GM23248 (cell line): ENCODE data around the gene TKT. TPM values are rescaled to one million over a fixed set of nuclear protein-coding genes. Genes with fewer than 3 reads are reported as not detected.
"Not testable (repeated sequence)": the region's sequence is repeated elsewhere in the genome, so short reads cannot be mapped to it uniquely, and the experiment has no call there.

Experiments used
- DNase-seq: peaks from one replicate; pipeline ENCODE4 v3.0.0-alpha.2; 2015
- H2AFZ ChIP-seq: fragments of 200-600 bp; sonication (generic); 2 replicates; pipeline ENCODE4 v1.6.1; 2016; ENCODE audit warnings: antibody characterized with exemption
- H3F3A ChIP-seq: fragments of 200-600 bp; sonication (generic); 2 replicates; pipeline ENCODE4 v1.6.1; 2016; ENCODE audit warnings: mild to moderate bottlenecking, antibody characterized with exemption, mixed run types; ENCODE audit not compliant: insufficient read depth
- H3K27ac ChIP-seq: fragments of 200-600 bp; sonication (generic); 2 replicates; pipeline ENCODE4 v1.5.1; 2016; ENCODE audit warnings: mild to moderate bottlenecking
- H3K27me3 ChIP-seq: fragments of 200-600 bp; sonication (generic); replicated peaks from 2 replicates; pipeline ENCODE4 v1.6.1; 2016; ENCODE audit warnings: mild to moderate bottlenecking; ENCODE audit not compliant: insufficient read depth
- H3K36me3 ChIP-seq: fragments of 200-600 bp; sonication (generic); 2 replicates; pipeline ENCODE4 v1.6.1; 2016; ENCODE audit warnings: low read depth, mild to moderate bottlenecking
- H3K4me1 ChIP-seq: fragments of 200-600 bp; sonication (generic); 2 replicates; pipeline ENCODE4 v1.6.1; 2016; ENCODE audit warnings: mild to moderate bottlenecking; ENCODE audit not compliant: insufficient read depth
- H3K4me2 ChIP-seq: fragments of 200-600 bp; sonication (generic); one replicate; pipeline ENCODE4 v1.6.1; 2016; ENCODE audit warnings: mild to moderate bottlenecking; ENCODE audit not compliant: unreplicated experiment
- H3K4me3 ChIP-seq: fragments of 200-600 bp; sonication (generic); 2 replicates; pipeline ENCODE4 v1.5.1; 2016; ENCODE audit warnings: mild to moderate bottlenecking
- H3K79me2 ChIP-seq: fragments of 200-600 bp; sonication (generic); 2 replicates; pipeline ENCODE4 v1.6.1; 2016; ENCODE audit warnings: mild to moderate bottlenecking; ENCODE audit not compliant: insufficient read depth
- H3K9ac ChIP-seq: fragments of 200-600 bp; sonication (generic); 2 replicates; pipeline ENCODE4 v1.6.1; 2016; ENCODE audit warnings: mild to moderate bottlenecking
- H3K9me2 ChIP-seq: fragments of 200-600 bp; sonication (generic); 2 replicates; pipeline ENCODE4 v1.6.1; 2016; ENCODE audit warnings: mixed run types, mild to moderate bottlenecking, moderate library complexity; ENCODE audit not compliant: insufficient read depth
- H3K9me3 ChIP-seq: fragments of 200-600 bp; sonication (generic); one replicate; pipeline ENCODE4 v1.6.1; 2017; ENCODE audit warnings: low read depth
- H4K20me1 ChIP-seq: fragments of 200-600 bp; sonication (generic); 2 replicates; pipeline ENCODE4 v1.6.0; 2016; ENCODE audit not compliant: insufficient read depth
- EZH2 ChIP-seq: fragments of 200-600 bp; sonication (generic); IDR thresholded peaks from 2 replicates; pipeline ENCODE4 v1.6.1; 2018; ENCODE audit warnings: antibody characterized with exemption, mild to moderate bottlenecking; ENCODE audit not compliant: insufficient read depth, poor library complexity, severe bottlenecking
- EZH2phosphoT487 ChIP-seq: fragments of 200-600 bp; sonication (generic); IDR thresholded peaks from 2 replicates; pipeline ENCODE4 v1.6.1; 2018; ENCODE audit warnings: antibody characterized with exemption, moderate library complexity, mild to moderate bottlenecking, low read depth; ENCODE audit not compliant: insufficient read depth
- WGBS, 2 experiments: methylation state at CpG; one replicate each; pipeline ENCODE4 v1.1.6; 2015 to 2017; ENCODE audit warnings: low lambda C conversion rate in 2 of 2, low coverage in 1 of 2; ENCODE audit errors: missing lambda C conversion rate in 2 of 2; 5-methylcytosine and 5-hydroxymethylcytosine counted together
- in situ Hi-C: fragments of 300-500 bp; cut with MboI; formaldehyde crosslinking; loops from 2 replicates; pipeline ENCODE4 v1.15.0; 2020
- polyA plus RNA-seq: library from polyadenylated mRNA; unstranded; fragments of >200 nt; fragmentation: Nextera tagmentation; extraction: Ambion mirVana; gene quantifications from 2 replicates; pipeline ENCODE4 v1.2.1, GENCODE V29; 2016
- total RNA-seq: library from RNA; depleted of rRNA; stranded (reverse); fragments of >200 nt; shearing (Covaris generic); gene quantifications from 2 replicates; pipeline ENCODE4 v1.2.3, GENCODE V29; 2014

Gene TKT
- total and polyA plus RNA-seq, 2 experiments from 2014 or later: 129 to 256 TPM

DNA sequence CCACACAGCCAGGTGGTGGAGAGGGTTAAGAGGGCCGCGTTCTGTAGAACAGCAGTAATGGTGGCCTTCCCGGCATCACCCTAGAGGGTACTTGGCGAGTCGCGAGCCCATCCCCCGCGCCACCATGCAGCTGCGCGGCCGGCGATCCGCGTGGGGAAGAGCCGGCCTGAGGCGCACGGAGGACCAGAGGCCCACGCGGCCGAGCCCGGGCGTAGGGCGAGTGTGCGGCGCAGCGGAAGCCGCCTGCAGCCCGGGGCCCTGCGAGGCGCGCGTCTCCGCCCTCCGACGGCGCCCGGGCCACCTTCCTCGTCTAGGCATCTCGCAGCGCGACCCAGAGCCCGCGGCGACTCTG is 423 bp downstream of the TKT start:
- Histone ChIP-seq H3K36me3 (no peaks in the 10 kb centered on the region), H3K4me2 (peak overlapping the region; percentile 89), H3K4me3 (peak overlapping the region; percentile 96), H3K4me1 (peaks cover 10% of the 10 kb centered on the region; the same call in 1 of the 2 replicates), H3K9ac (peak overlapping the region; percentile 87), H3F3A (0 out of 2 replicates have a peak, but pooled peaks cover 7% of the 10 kb centered on the region), H4K20me1 (peaks cover 18% of the 10 kb centered on the region; the same call in 1 of the 2 replicates), H2AFZ (peak overlapping the region; percentile 37), H3K9me2 (no peaks in the 10 kb centered on the region), H3K27ac (peak overlapping the region; percentile 60), H3K9me3 (no peaks in the 10 kb centered on the region), H3K79me2 (peaks cover 50% of the 10 kb centered on the region), H3K27me3 (no peaks in the 10 kb centered on the region)
- in situ Hi-C loops: no loop called here
- peak; percentile 76 for DNase-seq
- TF ChIP-seq EZH2: no peak
- no peak for TF ChIP-seq EZH2phosphoT487
- 0 to 1% methylated on average over 34 to 44 of the region's 44 CpGs for WGBS, 2 experiments

DNA sequence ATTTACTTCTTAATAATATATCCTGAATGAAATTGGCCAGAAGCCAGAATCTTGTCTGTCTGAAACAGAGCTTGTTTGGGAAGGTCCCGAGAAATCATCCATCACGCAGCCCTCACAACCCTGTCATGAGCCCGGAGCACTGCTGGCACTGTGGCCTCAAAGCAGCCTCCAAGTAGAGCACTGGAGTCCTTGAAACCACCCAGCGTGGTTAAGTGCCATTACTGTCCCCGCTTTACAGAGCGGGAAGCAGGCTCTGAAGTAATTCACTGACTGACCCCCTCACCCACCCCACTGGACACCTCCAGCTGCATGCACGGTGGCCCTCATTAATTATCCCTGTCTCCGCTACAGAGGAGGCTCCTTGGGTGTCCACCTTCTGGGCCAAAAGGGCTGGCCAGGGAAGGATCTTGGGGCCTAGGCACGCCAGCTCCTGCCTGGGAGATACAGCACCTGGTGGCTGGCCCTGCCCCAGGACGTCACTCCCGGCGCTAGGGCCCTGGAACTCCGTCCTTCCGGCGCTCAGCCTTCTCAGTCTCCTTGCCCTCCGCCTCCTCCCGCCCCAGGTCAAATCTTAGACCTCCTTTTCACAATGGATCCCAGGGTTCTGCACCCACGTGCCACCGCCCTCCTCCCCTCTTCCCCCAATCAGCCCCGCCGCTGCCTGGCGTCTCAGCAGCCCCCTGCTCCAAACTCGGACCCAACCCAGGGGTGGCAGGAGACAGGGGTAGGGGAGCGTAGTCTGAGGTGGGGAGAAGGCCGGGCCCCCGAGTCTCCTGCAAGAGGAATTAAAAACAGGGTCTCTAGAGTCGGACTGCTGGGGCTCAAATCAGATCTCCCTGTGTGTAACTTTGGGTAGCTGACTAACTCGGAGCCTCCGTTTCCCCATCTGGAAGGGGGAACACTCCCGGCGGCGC is 1.1 kb downstream of the TKT start:
- H3K9me2 ChIP-seq: no peaks in the 10 kb centered on the region
- in situ Hi-C loops: no loop called here
- 0 out of 2 replicates have a peak, but pooled peaks cover 7% of the 10 kb centered on the region for H3F3A ChIP-seq
- H3K27ac ChIP-seq: peak overlapping the region; percentile 60
- TF ChIP-seq EZH2phosphoT487 (no peak), EZH2 (no peak)
- peak overlapping the region; percentile 87 for H3K9ac ChIP-seq
- peak; percentile 84 for DNase-seq
- no peaks in the 10 kb centered on the region for H3K36me3 ChIP-seq
- 1% methylated on average over 26 to 32 of the region's 32 CpGs for WGBS, 2 experiments
- H2AFZ ChIP-seq: peak overlapping the region; percentile 37
- H3K4me3 ChIP-seq: peak overlapping the region; percentile 96
- H3K4me1 ChIP-seq: peaks cover 10% of the 10 kb centered on the region; the same call in 1 of the 2 replicates
- H3K79me2 ChIP-seq: peaks cover 57% of the 10 kb centered on the region
- H3K27me3 ChIP-seq: no peaks in the 10 kb centered on the region
- peak overlapping the region; percentile 89 for H3K4me2 ChIP-seq
- H3K9me3 ChIP-seq: no peaks in the 10 kb centered on the region
- H4K20me1 ChIP-seq: peaks cover 18% of the 10 kb centered on the region; the same call in 1 of the 2 replicates

DNA sequence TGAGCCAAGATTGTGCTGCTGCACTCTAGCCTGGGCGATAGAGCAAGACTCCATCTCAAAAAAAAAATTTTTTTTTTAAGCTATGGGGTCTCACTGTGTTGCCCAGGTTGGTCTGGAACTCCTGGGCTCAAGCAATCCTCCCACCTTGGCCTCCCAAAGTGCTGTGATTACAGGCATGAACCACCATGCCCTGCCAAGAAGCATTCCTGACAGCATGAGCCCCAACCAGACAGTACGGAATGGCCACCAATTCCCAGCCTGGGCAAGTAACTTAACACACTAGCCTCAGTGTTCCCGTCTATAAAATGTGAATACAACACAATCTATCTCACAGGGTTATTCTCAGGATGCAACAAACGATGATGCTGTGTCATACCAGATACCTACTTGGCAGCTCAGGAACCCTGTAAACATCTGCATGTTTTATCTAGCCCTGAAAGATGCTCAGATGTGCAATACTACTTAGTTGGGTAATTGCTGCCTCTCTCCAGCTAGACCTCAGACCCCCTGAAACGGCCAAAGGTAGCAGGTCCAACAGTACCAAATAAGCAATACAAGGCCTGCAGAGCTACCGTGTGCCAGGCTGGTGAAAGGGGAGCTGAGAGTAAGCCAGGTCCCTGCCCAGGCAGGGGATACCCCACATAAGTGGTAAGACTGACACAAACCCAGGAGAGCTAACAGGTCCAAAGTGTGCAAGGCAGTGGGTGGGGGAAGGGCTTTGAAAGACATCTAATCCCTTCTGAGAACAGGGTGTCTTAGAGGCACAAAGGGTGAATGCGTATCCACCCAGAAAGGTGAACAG is 1.9 kb downstream of the TKT start:
- in situ Hi-C loops: no loop called here
- H2AFZ ChIP-seq: no peak overlapping the region
- peaks cover 65% of the 10 kb centered on the region for H3K79me2 ChIP-seq
- DNase-seq: peak; percentile 28
- no peaks in the 10 kb centered on the region for H3K27me3 ChIP-seq
- H3K4me2 ChIP-seq: peak overlapping the region; percentile 89
- H3F3A ChIP-seq: 0 out of 2 replicates have a peak, but pooled peaks cover 7% of the 10 kb centered on the region
- 41 to 44% methylated on average over 7 of the region's 7 CpGs for WGBS, 2 experiments
- peaks cover 18% of the 10 kb centered on the region; the same call in 1 of the 2 replicates for H4K20me1 ChIP-seq
- H3K9me3 ChIP-seq: no peaks in the 10 kb centered on the region
- TF ChIP-seq EZH2phosphoT487: no peak
- no peak for TF ChIP-seq EZH2
- H3K36me3 ChIP-seq: no peaks in the 10 kb centered on the region
- peak overlapping the region; percentile 96 for H3K4me3 ChIP-seq
- H3K27ac ChIP-seq: 0 out of 2 replicates have a peak overlapping the region, but pooled peaks have one; percentile 28
- H3K9ac ChIP-seq: peak overlapping the region; percentile 87
- peaks cover 10% of the 10 kb centered on the region; the same call in 1 of the 2 replicates for H3K4me1 ChIP-seq
- H3K9me2 ChIP-seq: no peaks in the 10 kb centered on the region

DNA sequence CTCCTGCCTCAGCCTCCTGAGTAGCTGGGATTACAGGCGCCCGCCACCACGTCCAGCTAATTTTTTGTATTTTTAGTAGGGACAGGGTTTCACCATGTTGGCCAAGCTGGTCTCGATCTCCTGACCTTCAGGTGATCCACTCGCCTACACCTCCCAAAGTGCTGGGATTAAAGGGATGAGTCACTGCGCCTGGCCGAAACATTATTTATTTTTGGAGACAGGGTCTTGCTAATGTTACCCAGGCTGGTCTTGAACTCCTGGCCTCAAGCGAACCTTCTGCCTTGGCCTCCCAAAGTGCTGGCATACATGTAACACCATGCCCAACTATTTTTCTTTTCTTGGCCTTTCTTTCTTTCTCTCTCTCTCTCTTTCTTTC is 2.9 kb downstream of the TKT start:
- H2AFZ ChIP-seq, H3K27me3 ChIP-seq, H3K9me2 ChIP-seq, H3F3A ChIP-seq, DNase-seq, H3K9me3 ChIP-seq, in situ Hi-C loops, H3K27ac ChIP-seq, H3K36me3 ChIP-seq, H3K9ac ChIP-seq: not testable (repeated sequence)
- H3K4me2 ChIP-seq: peak overlapping the region; percentile 89
- 77 to 86% methylated on average over 8 of the region's 8 CpGs for WGBS, 2 experiments
- H3K79me2 ChIP-seq: peaks cover 75% of the 10 kb centered on the region
- peaks cover 25% of the 10 kb centered on the region for H4K20me1 ChIP-seq
- peaks cover 10% of the 10 kb centered on the region; the same call in 1 of the 2 replicates for H3K4me1 ChIP-seq
- peak overlapping the region; percentile 96; the same call in 1 of the 2 replicates for H3K4me3 ChIP-seq
